Smooth muscle cell (in vitro differentiated cells): ENCODE measurements around the gene KIF18B. TPM values are rescaled to one million over a fixed set of nuclear protein-coding genes. Genes with fewer than 3 reads are reported as not detected.

Experiments
- DNase-seq: peaks from one replicate; lab custom pipeline; 2025; ENCODE audit not compliant: unreplicated experiment; lab: John Stamatoyannopoulos, UW
- H2AFZ ChIP-seq: fragments of 200-600 bp; sonication (generic); 2 replicates; pipeline ENCODE4 v1.6.0; 2016; ENCODE audit warnings: antibody characterized with exemption, low read depth, mild to moderate bottlenecking
- H3F3A ChIP-seq: fragments of 200-600 bp; sonication (generic); 2 replicates; pipeline ENCODE4 v1.6.0; 2017; ENCODE audit warnings: antibody characterized with exemption, low read depth
- H3K27ac ChIP-seq: fragments of 200-600 bp; sonication (generic); 2 replicates; pipeline ENCODE4 v1.5.1; 2016; ENCODE audit warnings: low read depth, mild to moderate bottlenecking
- H3K27me3 ChIP-seq: fragments of 200-600 bp; sonication (generic); 2 replicates; pipeline ENCODE4 v1.6.1; 2016; ENCODE audit warnings: low read depth, mild to moderate bottlenecking
- H3K36me3 ChIP-seq: fragments of 200-600 bp; sonication (generic); 2 replicates; pipeline ENCODE4 v1.5.1; 2016; ENCODE audit warnings: low read depth
- H3K4me1 ChIP-seq: fragments of 200-600 bp; sonication (generic); 2 replicates; pipeline ENCODE4 v1.5.1; 2016; ENCODE audit warnings: low read depth
- H3K4me2 ChIP-seq: fragments of 200-600 bp; sonication (generic); 2 replicates; pipeline ENCODE4 v1.6.0; 2016; ENCODE audit warnings: mild to moderate bottlenecking
- H3K4me3 ChIP-seq: fragments of 200-600 bp; sonication (generic); 2 replicates; pipeline ENCODE4 v1.5.1; 2016; ENCODE audit warnings: mild to moderate bottlenecking
- H3K79me2 ChIP-seq: fragments of 200-600 bp; sonication (generic); 2 replicates; pipeline ENCODE4 v1.6.0; 2016; ENCODE audit warnings: low read depth, mild to moderate bottlenecking
- H3K9ac ChIP-seq: fragments of 200-600 bp; sonication (generic); 2 replicates; pipeline ENCODE4 v1.6.0; 2016; ENCODE audit warnings: low read depth
- H3K9me3 ChIP-seq: fragments of 200-600 bp; sonication (generic); replicated peaks from 2 replicates; pipeline ENCODE4 v1.5.1; 2016; ENCODE audit warnings: low read depth
- H4K20me1 ChIP-seq: fragments of 200-600 bp; sonication (generic); 2 replicates; pipeline ENCODE4 v1.6.0; 2016; ENCODE audit warnings: low read depth
- CTCF ChIP-seq: fragments of 200-600 bp; sonication (generic); IDR thresholded peaks from 2 replicates; pipeline ENCODE4 v1.5.1; 2017; ENCODE audit warnings: borderline replicate concordance, mild to moderate bottlenecking, antibody characterized with exemption; ENCODE audit not compliant: insufficient read depth, poor library complexity, severe bottlenecking
- WGBS: methylation state at CpG from one replicate; pipeline ENCODE4 v1.1.7; 2016; ENCODE audit warnings: low lambda C conversion rate; 5-methylcytosine and 5-hydroxymethylcytosine counted together
- polyA plus RNA-seq: library from polyadenylated mRNA; unstranded; fragments of >200 nt; fragmentation: Nextera tagmentation; extraction: Ambion mirVana; gene quantifications from 2 replicates; pipeline ENCODE4 v1.2.1, GENCODE V29; 2016
- total RNA-seq: library from RNA; depleted of rRNA; stranded (reverse); fragments of >200 nt; gene quantifications from 2 replicates; pipeline ENCODE4 v1.2.3, GENCODE V29; 2014

KIF18B gene
- total and polyA plus RNA-seq, 2 experiments from 2014 or later = 2.7 to 3.4 TPM

- TF ChIP-seq CTCF = no peak
- Histone ChIP-seq H3K9ac (no peak overlapping the region), H3K27ac (no peak overlapping the region), H3K79me2 (no peaks in the 10 kb centered on the region), H4K20me1 (no peaks in the 10 kb centered on the region), H3K4me3 (no peak overlapping the region), H2AFZ (no peak overlapping the region), H3K4me1 (peaks cover 4% of the 10 kb centered on the region), H3K4me2 (no peak overlapping the region), H3K9me3 (no peaks in the 10 kb centered on the region), H3F3A (no peaks in the 10 kb centered on the region), H3K36me3 (no peaks in the 10 kb centered on the region), H3K27me3 (no peaks in the 10 kb centered on the region)
- DNase-seq = no peak
- 51% methylated on average over 11 of the region's 11 CpGs for WGBS
Observed at GRCh38 chr17:44921122-44921882, 26.3 kb downstream of the KIF18B start.

- no peak overlapping the region for H3K9ac ChIP-seq
- H3K36me3 ChIP-seq = no peaks in the 10 kb centered on the region
- WGBS = 88% methylated on average over 7 of the region's 7 CpGs
- peaks cover 4% of the 10 kb centered on the region for H3K4me1 ChIP-seq
- H4K20me1 ChIP-seq = no peaks in the 10 kb centered on the region
- H3K27ac ChIP-seq = no peak overlapping the region
- H3K27me3 ChIP-seq = no peaks in the 10 kb centered on the region
- no peaks in the 10 kb centered on the region for H3K79me2 ChIP-seq
- no peaks in the 10 kb centered on the region for H3K9me3 ChIP-seq
- no peak for TF ChIP-seq CTCF
- no peak overlapping the region for H2AFZ ChIP-seq
- H3F3A ChIP-seq = no peaks in the 10 kb centered on the region
- H3K4me3 ChIP-seq = no peak overlapping the region
- H3K4me2 ChIP-seq = no peak overlapping the region
- DNase-seq = no peak
Observed at GRCh38 chr17:44920565-44920940, 27.0 kb downstream of the KIF18B start.

- no peaks in the 10 kb centered on the region for H3K27me3 ChIP-seq
- peak; percentile 28 for DNase-seq
- H2AFZ ChIP-seq = no peak overlapping the region
- no peaks in the 10 kb centered on the region for H3F3A ChIP-seq
- no peaks in the 10 kb centered on the region for H3K9me3 ChIP-seq
- peaks cover 4% of the 10 kb centered on the region for H3K4me1 ChIP-seq
- H3K9ac ChIP-seq = no peak overlapping the region
- 18% methylated on average over 9 of the region's 9 CpGs for WGBS
- H3K27ac ChIP-seq = no peak overlapping the region
- no peaks in the 10 kb centered on the region for H3K36me3 ChIP-seq
- TF ChIP-seq CTCF = peak; percentile 62
- H4K20me1 ChIP-seq = no peaks in the 10 kb centered on the region
- H3K4me3 ChIP-seq = no peak overlapping the region
- H3K4me2 ChIP-seq = no peak overlapping the region
- no peaks in the 10 kb centered on the region for H3K79me2 ChIP-seq
Observed at GRCh38 chr17:44919885-44920564, 27.5 kb downstream of the KIF18B start.
